ENCODE data around the gene TLE5.
A peak's percentile ranks its signal among the peaks of the same experiment; 100 is the strongest.

TLE5 gene

GRCh38 chr19:3035542-3036118 lies 26.7 kb downstream of the TLE5 start:
- Histone ChIP-seq H3K27ac (ENCODE audit: insufficient read depth, low read length, poor library complexity, severe bottlenecking) (peak overlapping the region; percentile 69), H3K4me1 (ENCODE audit: control insufficient read depth, insufficient read depth, low read length, poor library complexity, severe bottlenecking) (peaks cover 20% of the 10 kb centered on the region), H3K36me3 (ENCODE audit: control insufficient read depth, insufficient read depth, low read length) (no peaks in the 10 kb centered on the region), H3K9me3 (ENCODE audit: control insufficient read depth, low read length) (no peaks in the 10 kb centered on the region), H3K4me3 (ENCODE audit: insufficient read depth, low read depth, low read length, poor library complexity, severe bottlenecking) (peak overlapping the region; percentile 75), H3K27me3 (replicated peaks; ENCODE audit: control insufficient read depth, insufficient read depth, low read length, poor library complexity, severe bottlenecking) (no peaks in the 10 kb centered on the region)
- DNase-seq: peak; percentile 89 to 93 (median 90)

GRCh38 chr19:3034656-3035541 lies 27.4 kb downstream of the TLE5 start:
- Histone ChIP-seq H3K27me3 (replicated peaks; ENCODE audit: control insufficient read depth, insufficient read depth, low read length, poor library complexity, severe bottlenecking) (no peaks in the 10 kb centered on the region), H3K4me1 (ENCODE audit: control insufficient read depth, insufficient read depth, low read length, poor library complexity, severe bottlenecking) (peaks cover 20% of the 10 kb centered on the region), H3K9me3 (ENCODE audit: control insufficient read depth, low read length) (no peaks in the 10 kb centered on the region), H3K36me3 (ENCODE audit: control insufficient read depth, insufficient read depth, low read length) (no peaks in the 10 kb centered on the region), H3K4me3 (ENCODE audit: insufficient read depth, low read depth, low read length, poor library complexity, severe bottlenecking) (peak overlapping the region; percentile 75), H3K27ac (ENCODE audit: insufficient read depth, low read length, poor library complexity, severe bottlenecking) (peak overlapping the region; percentile 63)
- DNase-seq: peak in 2 of 3 donors; percentile 23 to 53

GRCh38 chr19:3034406-3034655 lies 28.0 kb downstream of the TLE5 start:
- Histone ChIP-seq H3K9me3 (ENCODE audit: control insufficient read depth, low read length) (no peaks in the 10 kb centered on the region), H3K4me3 (ENCODE audit: insufficient read depth, low read depth, low read length, poor library complexity, severe bottlenecking) (no peak overlapping the region), H3K27me3 (replicated peaks; ENCODE audit: control insufficient read depth, insufficient read depth, low read length, poor library complexity, severe bottlenecking) (no peaks in the 10 kb centered on the region), H3K4me1 (ENCODE audit: control insufficient read depth, insufficient read depth, low read length, poor library complexity, severe bottlenecking) (peaks cover 24% of the 10 kb centered on the region), H3K27ac (ENCODE audit: insufficient read depth, low read length, poor library complexity, severe bottlenecking) (no peak overlapping the region), H3K36me3 (ENCODE audit: control insufficient read depth, insufficient read depth, low read length) (no peaks in the 10 kb centered on the region)
- no peak for DNase-seq

DNA sequence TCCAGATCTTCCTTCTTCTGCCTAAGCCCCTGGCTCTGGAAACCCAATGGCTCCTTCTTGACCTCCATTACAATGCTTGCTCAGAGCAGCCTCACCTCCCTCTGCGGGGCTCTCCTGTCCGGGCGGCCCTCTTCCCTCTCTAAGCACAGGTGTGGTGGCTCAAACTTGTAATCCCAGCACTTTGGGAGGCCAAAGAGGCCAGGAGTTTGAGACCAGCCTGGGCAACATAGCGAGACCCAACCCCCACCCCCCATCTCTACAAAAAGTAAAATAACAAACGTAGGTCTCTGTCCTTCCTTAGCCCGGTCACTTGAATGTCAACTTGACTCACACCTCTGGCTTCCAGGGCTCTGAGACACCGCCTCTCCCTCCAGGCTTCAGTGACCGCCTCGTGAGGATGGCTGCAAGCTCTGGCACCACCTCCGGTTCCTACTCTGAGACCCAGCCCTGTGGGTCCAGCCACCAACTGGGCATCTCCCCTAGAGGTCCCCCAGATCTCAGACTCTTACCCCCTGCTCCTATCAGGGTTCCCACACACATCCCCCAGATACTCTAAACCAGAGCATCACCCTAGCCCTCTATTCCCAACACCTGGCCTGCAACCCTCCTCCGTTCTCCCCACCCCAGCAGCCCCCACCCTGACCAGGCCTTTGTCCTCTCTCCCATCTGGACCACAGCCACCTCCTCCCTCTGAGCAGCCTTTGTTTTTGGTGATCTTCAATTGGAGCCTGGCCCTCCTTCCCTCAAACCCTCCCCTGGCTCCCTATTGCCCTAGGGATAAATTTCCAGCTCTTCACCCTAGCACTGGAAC lies 28.5 kb downstream of the TLE5 start:
- Histone ChIP-seq H3K36me3 (ENCODE audit: control insufficient read depth, insufficient read depth, low read length) (no peaks in the 10 kb centered on the region), H3K9me3 (ENCODE audit: control insufficient read depth, low read length) (no peaks in the 10 kb centered on the region), H3K27me3 (replicated peaks; ENCODE audit: control insufficient read depth, insufficient read depth, low read length, poor library complexity, severe bottlenecking) (no peaks in the 10 kb centered on the region), H3K4me1 (ENCODE audit: control insufficient read depth, insufficient read depth, low read length, poor library complexity, severe bottlenecking) (peaks cover 24% of the 10 kb centered on the region), H3K4me3 (ENCODE audit: insufficient read depth, low read depth, low read length, poor library complexity, severe bottlenecking) (no peak overlapping the region), H3K27ac (ENCODE audit: insufficient read depth, low read length, poor library complexity, severe bottlenecking) (no peak overlapping the region)
- DNase-seq: no peak

- Histone ChIP-seq H3K36me3 (ENCODE audit: control insufficient read depth, insufficient read depth, low read length) (no peaks in the 10 kb centered on the region), H3K4me1 (ENCODE audit: control insufficient read depth, insufficient read depth, low read length, poor library complexity, severe bottlenecking) (peaks cover 32% of the 10 kb centered on the region), H3K9me3 (ENCODE audit: control insufficient read depth, low read length) (no peaks in the 10 kb centered on the region), H3K4me3 (ENCODE audit: insufficient read depth, low read depth, low read length, poor library complexity, severe bottlenecking) (no peak overlapping the region), H3K27ac (ENCODE audit: insufficient read depth, low read length, poor library complexity, severe bottlenecking) (no peak overlapping the region), H3K27me3 (replicated peaks; ENCODE audit: control insufficient read depth, insufficient read depth, low read length, poor library complexity, severe bottlenecking) (no peaks in the 10 kb centered on the region)
- DNase-seq: no peak
Measured at GRCh38 chr19:3031607-3031867, 30.8 kb downstream of the TLE5 start.

- Histone ChIP-seq H3K9me3 (ENCODE audit: control insufficient read depth, low read length) (no peaks in the 10 kb centered on the region), H3K4me3 (ENCODE audit: insufficient read depth, low read depth, low read length, poor library complexity, severe bottlenecking) (peak within 1 kb of the TSS; percentile 83), H3K27ac (ENCODE audit: insufficient read depth, low read length, poor library complexity, severe bottlenecking) (peak within 1 kb of the TSS; percentile 37), H3K27me3 (replicated peaks; ENCODE audit: control insufficient read depth, insufficient read depth, low read length, poor library complexity, severe bottlenecking) (no peaks in the 10 kb centered on the region), H3K36me3 (ENCODE audit: control insufficient read depth, insufficient read depth, low read length) (no peaks in the 10 kb centered on the region), H3K4me1 (ENCODE audit: control insufficient read depth, insufficient read depth, low read length, poor library complexity, severe bottlenecking) (peaks cover 23% of the 10 kb centered on the region)
- no peak for DNase-seq
Measured at GRCh38 chr19:3029065-3029923, 33.0 kb downstream of the TLE5 start, which contains the start of gene TLE2. TSS of gene TLE2 (minus strand) at chr19:3029280. CDS start at chr19:3028904, 376 bp downstream.

GRCh38 chr19:3028305-3029064 lies 33.8 kb downstream of the TLE5 start:
- H3K27me3 ChIP-seq (replicated peaks; ENCODE audit: control insufficient read depth, insufficient read depth, low read length, poor library complexity, severe bottlenecking): no peaks in the 10 kb centered on the region
- H3K36me3 ChIP-seq (ENCODE audit: control insufficient read depth, insufficient read depth, low read length): no peaks in the 10 kb centered on the region
- H3K4me3 ChIP-seq (ENCODE audit: insufficient read depth, low read depth, low read length, poor library complexity, severe bottlenecking): peak overlapping the region; percentile 83
- H3K9me3 ChIP-seq (ENCODE audit: control insufficient read depth, low read length): no peaks in the 10 kb centered on the region
- H3K27ac ChIP-seq (ENCODE audit: insufficient read depth, low read length, poor library complexity, severe bottlenecking): peak overlapping the region; percentile 37
- peaks cover 24% of the 10 kb centered on the region for H3K4me1 ChIP-seq (ENCODE audit: control insufficient read depth, insufficient read depth, low read length, poor library complexity, severe bottlenecking)
- no peak for DNase-seq

- no peaks in the 10 kb centered on the region for H3K27me3 ChIP-seq (replicated peaks; ENCODE audit: control insufficient read depth, insufficient read depth, low read length, poor library complexity, severe bottlenecking)
- no peak for DNase-seq
- no peaks in the 10 kb centered on the region for H3K9me3 ChIP-seq (ENCODE audit: control insufficient read depth, low read length)
- H3K36me3 ChIP-seq (ENCODE audit: control insufficient read depth, insufficient read depth, low read length): no peaks in the 10 kb centered on the region
- H3K4me1 ChIP-seq (ENCODE audit: control insufficient read depth, insufficient read depth, low read length, poor library complexity, severe bottlenecking): peaks cover 24% of the 10 kb centered on the region
- peak overlapping the region; percentile 83 for H3K4me3 ChIP-seq (ENCODE audit: insufficient read depth, low read depth, low read length, poor library complexity, severe bottlenecking)
- no peak overlapping the region for H3K27ac ChIP-seq (ENCODE audit: insufficient read depth, low read length, poor library complexity, severe bottlenecking)
Measured at GRCh38 chr19:3027981-3028304, 34.4 kb downstream of the TLE5 start.

- Histone ChIP-seq H3K9me3 (ENCODE audit: control insufficient read depth, low read length) (no peaks in the 10 kb centered on the region), H3K27ac (ENCODE audit: insufficient read depth, low read length, poor library complexity, severe bottlenecking) (no peak overlapping the region), H3K4me3 (ENCODE audit: insufficient read depth, low read depth, low read length, poor library complexity, severe bottlenecking) (no peak overlapping the region), H3K4me1 (ENCODE audit: control insufficient read depth, insufficient read depth, low read length, poor library complexity, severe bottlenecking) (peaks cover 24% of the 10 kb centered on the region), H3K27me3 (replicated peaks; ENCODE audit: control insufficient read depth, insufficient read depth, low read length, poor library complexity, severe bottlenecking) (no peaks in the 10 kb centered on the region), H3K36me3 (ENCODE audit: control insufficient read depth, insufficient read depth, low read length) (no peaks in the 10 kb centered on the region)
- no peak for DNase-seq
Measured at GRCh38 chr19:3027292-3027691, 35.0 kb downstream of the TLE5 start.
